Progenitor cell of endocrine pancreas (in vitro differentiated cells): ENCODE results near the gene AVP. TPM values are rescaled to one million over a fixed set of nuclear protein-coding genes. Genes with fewer than 3 reads are reported as not detected.
"Not testable (repeated sequence)": the region's sequence is repeated elsewhere in the genome, so short reads cannot be mapped to it uniquely, and the experiment has no call there.

Experiments
- DNase-seq: peaks from one replicate; pipeline ENCODE4 v3.0.0; 2021; ENCODE audit warnings: low spot score; ENCODE audit not compliant: unreplicated experiment
- H3K27ac Mint-ChIP-seq: 2 replicates; pipeline ENCODE4 v1.8.0; 2021; ENCODE audit warnings: mild to moderate bottlenecking, moderate library complexity, mixed read lengths
- H3K27me3 Mint-ChIP-seq: 2 replicates; pipeline ENCODE4 v1.8.0; 2021; ENCODE audit warnings: mixed read lengths
- H3K36me3 Mint-ChIP-seq: 2 replicates; pipeline ENCODE4 v1.8.0; 2022; ENCODE audit warnings: mixed read lengths; ENCODE audit not compliant: insufficient read depth
- H3K4me1 Mint-ChIP-seq: 2 replicates; pipeline ENCODE4 v1.8.0; 2021; ENCODE audit warnings: low read depth, mixed read lengths
- H3K4me3 Mint-ChIP-seq: 2 replicates; pipeline ENCODE4 v1.8.0; 2021; ENCODE audit warnings: low read depth, mild to moderate bottlenecking, moderate library complexity, mixed read lengths
- H3K9me3 Mint-ChIP-seq: 2 replicates; pipeline ENCODE4 v1.8.0; 2021; ENCODE audit warnings: low read depth, mixed read lengths
- total RNA-seq: library from RNA; stranded (reverse); gene quantifications from 2 replicates; pipeline ENCODE4 v1.2.1, GENCODE V29; 2021
- TF ChIP-seq, protein P1 (sequence below): fragments of 200-600 bp; sonication (generic); IDR thresholded peaks from one replicate; pipeline ENCODE4 v1.5.0; 2021; ENCODE audit warnings: antibody characterized with exemption, mild to moderate bottlenecking; ENCODE audit not compliant: unreplicated experiment

Gene AVP
- total RNA-seq, 1 donor from 2014 or later, result not detected

GRCh38 chr20:3077618-3078134 is 6.8 kb downstream of the AVP start:
- peaks cover 60% of the 10 kb centered on the region for H3K27me3 Mint-ChIP-seq
- no peak overlapping the region for H3K27ac Mint-ChIP-seq
- peaks cover 4% of the 10 kb centered on the region for H3K4me1 Mint-ChIP-seq
- TF ChIP-seq, protein P1, sequence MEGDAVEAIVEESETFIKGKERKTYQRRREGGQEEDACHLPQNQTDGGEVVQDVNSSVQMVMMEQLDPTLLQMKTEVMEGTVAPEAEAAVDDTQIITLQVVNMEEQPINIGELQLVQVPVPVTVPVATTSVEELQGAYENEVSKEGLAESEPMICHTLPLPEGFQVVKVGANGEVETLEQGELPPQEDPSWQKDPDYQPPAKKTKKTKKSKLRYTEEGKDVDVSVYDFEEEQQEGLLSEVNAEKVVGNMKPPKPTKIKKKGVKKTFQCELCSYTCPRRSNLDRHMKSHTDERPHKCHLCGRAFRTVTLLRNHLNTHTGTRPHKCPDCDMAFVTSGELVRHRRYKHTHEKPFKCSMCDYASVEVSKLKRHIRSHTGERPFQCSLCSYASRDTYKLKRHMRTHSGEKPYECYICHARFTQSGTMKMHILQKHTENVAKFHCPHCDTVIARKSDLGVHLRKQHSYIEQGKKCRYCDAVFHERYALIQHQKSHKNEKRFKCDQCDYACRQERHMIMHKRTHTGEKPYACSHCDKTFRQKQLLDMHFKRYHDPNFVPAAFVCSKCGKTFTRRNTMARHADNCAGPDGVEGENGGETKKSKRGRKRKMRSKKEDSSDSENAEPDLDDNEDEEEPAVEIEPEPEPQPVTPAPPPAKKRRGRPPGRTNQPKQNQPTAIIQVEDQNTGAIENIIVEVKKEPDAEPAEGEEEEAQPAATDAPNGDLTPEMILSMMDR, result no peak
- no peak for DNase-seq
- no peaks in the 10 kb centered on the region for H3K36me3 Mint-ChIP-seq
- no peak overlapping the region for H3K4me3 Mint-ChIP-seq
- H3K9me3 Mint-ChIP-seq, result no peaks in the 10 kb centered on the region

GRCh38 chr20:3075315-3075714 is 9.2 kb downstream of the AVP start:
- not testable (repeated sequence) for H3K4me1 Mint-ChIP-seq, H3K9me3 Mint-ChIP-seq, DNase-seq, H3K4me3 Mint-ChIP-seq, H3K36me3 Mint-ChIP-seq, H3K27ac Mint-ChIP-seq
- peaks cover 54% of the 10 kb centered on the region for H3K27me3 Mint-ChIP-seq

DNA sequence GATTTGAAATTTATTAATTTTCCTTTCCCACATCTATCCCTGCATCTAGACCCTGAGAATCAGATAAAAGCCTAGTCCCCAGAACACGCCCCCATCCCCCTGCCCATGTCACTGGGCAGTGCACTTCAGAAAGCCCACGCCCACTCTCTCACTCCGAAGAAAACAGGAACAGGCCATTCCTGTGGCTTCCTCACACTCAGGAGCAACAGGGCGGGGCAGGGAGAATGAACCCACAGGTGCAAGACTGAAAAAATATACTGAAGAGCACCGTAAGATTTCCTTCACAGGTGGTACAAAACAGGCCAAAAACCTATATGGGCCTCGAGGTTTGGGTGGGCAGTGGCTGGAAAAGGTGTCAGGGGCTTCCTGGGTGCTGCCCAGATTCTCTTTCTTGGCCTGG is 9.7 kb downstream of the AVP start:
- Mint-ChIP-seq H3K4me3 (no peak overlapping the region), H3K36me3 (no peaks in the 10 kb centered on the region), H3K27ac (no peak overlapping the region), H3K4me1 (peaks cover 6% of the 10 kb centered on the region), H3K27me3 (peaks cover 49% of the 10 kb centered on the region), H3K9me3 (no peaks in the 10 kb centered on the region)
- TF ChIP-seq, protein P1, result no peak
- no peak for DNase-seq

GRCh38 chr20:3073251-3073643 is 11.3 kb downstream of the AVP start:
- DNase-seq, H3K36me3 Mint-ChIP-seq, H3K4me3 Mint-ChIP-seq, H3K9me3 Mint-ChIP-seq, H3K27ac Mint-ChIP-seq, H3K4me1 Mint-ChIP-seq: not testable (repeated sequence)
- H3K27me3 Mint-ChIP-seq, result peaks cover 39% of the 10 kb centered on the region

GRCh38 chr20:3072530-3073250 is 11.8 kb downstream of the AVP start:
- no peak for DNase-seq
- Mint-ChIP-seq H3K27me3 (peaks cover 34% of the 10 kb centered on the region), H3K9me3 (no peaks in the 10 kb centered on the region), H3K27ac (peak overlapping the region; percentile 78), H3K4me3 (peak overlapping the region; percentile 37), H3K36me3 (no peaks in the 10 kb centered on the region), H3K4me1 (peaks cover 6% of the 10 kb centered on the region)
- TF ChIP-seq, protein P1, result no peak

DNA sequence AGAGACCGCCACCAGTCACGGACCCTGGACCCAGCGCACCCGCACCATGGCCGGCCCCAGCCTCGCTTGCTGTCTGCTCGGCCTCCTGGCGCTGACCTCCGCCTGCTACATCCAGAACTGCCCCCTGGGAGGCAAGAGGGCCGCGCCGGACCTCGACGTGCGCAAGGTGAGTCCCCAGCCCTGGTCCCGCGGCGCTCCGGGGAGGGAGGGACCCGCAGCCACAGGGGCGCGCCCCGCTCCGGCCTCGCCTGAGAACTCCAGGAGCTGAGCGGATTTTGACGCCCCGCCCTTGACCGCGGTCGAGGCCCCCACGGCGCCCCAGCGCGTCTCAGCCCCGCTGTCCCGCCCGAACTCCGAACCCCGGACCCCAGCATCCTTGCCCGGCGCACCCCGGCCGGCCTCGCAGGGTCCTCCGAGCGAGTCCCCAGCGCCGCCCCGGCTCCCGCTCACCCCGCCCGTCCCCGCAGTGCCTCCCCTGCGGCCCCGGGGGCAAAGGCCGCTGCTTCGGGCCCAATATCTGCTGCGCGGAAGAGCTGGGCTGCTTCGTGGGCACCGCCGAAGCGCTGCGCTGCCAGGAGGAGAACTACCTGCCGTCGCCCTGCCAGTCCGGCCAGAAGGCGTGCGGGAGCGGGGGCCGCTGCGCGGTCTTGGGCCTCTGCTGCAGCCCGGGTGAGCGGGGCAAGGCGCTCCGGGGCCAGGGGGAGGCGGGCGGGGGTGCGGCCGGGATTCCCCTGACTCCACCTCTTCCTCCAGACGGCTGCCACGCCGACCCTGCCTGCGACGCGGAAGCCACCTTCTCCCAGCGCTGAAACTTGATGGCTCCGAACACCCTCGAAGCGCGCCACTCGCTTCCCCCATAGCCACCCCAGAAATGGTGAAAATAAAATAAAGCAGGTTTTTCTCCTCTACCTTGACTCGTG is 12.7 kb downstream of the AVP start, which contains the start of gene OXT:
OXT (plus strand) TSS at position 11 of the 920 bp plus-strand sequence; CDS start at position 47, 36 bp downstream.
- H3K27me3 Mint-ChIP-seq, result peaks cover 32% of the 10 kb centered on the region
- no peak for DNase-seq
- peaks cover 6% of the 10 kb centered on the region for H3K4me1 Mint-ChIP-seq
- peak within 1 kb of the TSS; percentile 56 for H3K4me3 Mint-ChIP-seq
- no peaks in the 10 kb centered on the region for H3K9me3 Mint-ChIP-seq
- TF ChIP-seq, protein P1, result no peak
- H3K27ac Mint-ChIP-seq, result peak within 1 kb of the TSS; percentile 78
- H3K36me3 Mint-ChIP-seq, result no peaks in the 10 kb centered on the region
